A673 (cell line): ENCODE results near the gene PHF1. TPM values are rescaled to one million over a fixed set of nuclear protein-coding genes. Genes with fewer than 3 reads are reported as not detected.

Experiments
- BruUV-seq: library from RNA; stranded (reverse); fragments of 400-500 nt; replicated peaks from 2 replicates; lab custom pipeline; 2021; lab: Mats Ljungman, UMichigan
- CTCF ChIA-PET: fragments of 300-600 bp; sonication (Branson Sonifier 250); formaldehyde crosslinking; loops from one replicate; lab custom pipeline; 2022; ENCODE audit warnings: antibody characterized with exemption; lab: Charles Lee
- POLR2A ChIA-PET: fragments of 300-600 bp; sonication (Branson Sonifier 250); formaldehyde crosslinking; loops from one replicate; lab custom pipeline; 2022; ENCODE audit warnings: antibody characterized with exemption; ENCODE audit not compliant: low non-redundant PET; lab: Charles Lee
- DNase-seq: peaks from one replicate; pipeline ENCODE4 v3.0.0-alpha.2; 2015; ENCODE audit warnings: low spot score
- H3K27ac ChIP-seq: fragments of 200-600 bp; sonication (generic); 2 replicates; pipeline ENCODE4 v1.5.1; 2016; ENCODE audit warnings: mixed run types, low read depth, mild to moderate bottlenecking, mixed read lengths, antibody characterized with exemption, low read length; ENCODE audit not compliant: poor library complexity, severe bottlenecking
- H3K27me3 ChIP-seq: fragments of 200-600 bp; sonication (generic); replicated peaks from 2 replicates; pipeline ENCODE4 v1.6.1; 2017; ENCODE audit warnings: mixed run types, low read depth, mild to moderate bottlenecking, mixed read lengths, antibody characterized with exemption, low read length; ENCODE audit not compliant: insufficient read depth, poor library complexity
- H3K36me3 ChIP-seq: fragments of 200-600 bp; sonication (generic); 2 replicates; pipeline ENCODE4 v1.6.1; 2016; ENCODE audit warnings: mixed run types, mild to moderate bottlenecking, mixed read lengths, antibody characterized with exemption, low read length; ENCODE audit not compliant: insufficient read depth, poor library complexity, severe bottlenecking
- H3K4me1 ChIP-seq: fragments of 200-600 bp; sonication (generic); 2 replicates; pipeline ENCODE4 v1.6.1; 2017; ENCODE audit warnings: mixed run types, mild to moderate bottlenecking, mixed read lengths, antibody characterized with exemption, low read length; ENCODE audit not compliant: insufficient read depth, poor library complexity, severe bottlenecking
- H3K4me3 ChIP-seq: fragments of 200-600 bp; sonication (generic); 2 replicates; pipeline ENCODE4 v1.5.1; 2016; ENCODE audit warnings: low read depth, mixed run types, mild to moderate bottlenecking, mixed read lengths, low read length; ENCODE audit not compliant: poor library complexity, severe bottlenecking
- H3K9me3 ChIP-seq: fragments of 200-600 bp; sonication (generic); 2 replicates; pipeline ENCODE4 v1.6.1; 2016; ENCODE audit warnings: mixed run types, low read depth, mild to moderate bottlenecking, mixed read lengths, antibody characterized with exemption, low read length; ENCODE audit not compliant: poor library complexity, severe bottlenecking
- CTCF ChIP-seq: fragments of 300-800, 200-600 bp; sonication (generic); conservative IDR thresholded peaks from 2 replicates; pipeline ENCODE4 v1.5.1; 2017; ENCODE audit warnings: low read depth, mild to moderate bottlenecking, antibody characterized with exemption, low read length, moderate library complexity, mixed read lengths
- EZH2 ChIP-seq: fragments of 200-600 bp; sonication (generic); IDR thresholded peaks from 2 replicates; pipeline ENCODE4 v1.6.1; 2017; ENCODE audit warnings: borderline replicate concordance, low read depth, mild to moderate bottlenecking, mixed read lengths, antibody characterized with exemption, low read length; ENCODE audit not compliant: poor library complexity, severe bottlenecking
- intact Hi-C: fragments of 100-400 bp; cut with micrococcal nuclease; formaldehyde crosslinking; loops from one replicate; pipeline ENCODE4 v1.10.0; 2022; ENCODE audit not compliant: unreplicated experiment
- total RNA-seq: library from RNA; stranded (reverse); gene quantifications from 2 replicates; pipeline ENCODE4 v1.2.3, GENCODE V29; 2021

The PHF1 gene
- total RNA-seq, 1 experiment from 2014 or later = 53.5 TPM

GRCh38 chr6:33431880-33432541 is 21.2 kb downstream of the PHF1 start:
- CTCF ChIA-PET = interaction anchor here (0.9 kb wide), 1 partner anchor 22 kb away, joined by 3 read pairs; the partner anchor contains the start of gene ZBTB9
- intact Hi-C loops = no loop called here

DNA sequence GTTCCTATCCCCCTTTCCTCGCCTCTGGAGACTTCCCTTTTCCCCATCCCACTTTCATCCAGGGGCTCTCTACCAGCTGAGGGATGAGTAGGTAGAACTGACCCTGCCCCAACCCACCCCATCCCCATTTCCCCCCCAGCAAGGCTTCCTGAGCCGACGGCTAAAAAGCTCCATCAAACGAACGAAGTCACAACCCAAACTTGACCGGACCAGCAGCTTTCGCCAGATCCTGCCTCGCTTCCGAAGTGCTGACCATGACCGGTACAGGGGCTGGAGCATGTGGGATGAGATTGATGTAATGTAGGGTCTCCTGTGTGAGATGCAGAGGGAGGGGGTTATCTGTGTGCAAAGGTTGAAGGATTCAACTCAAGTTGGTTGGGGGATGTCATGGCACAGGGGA is 21.7 kb downstream of the PHF1 start:
- no peaks in the 10 kb centered on the region for H3K9me3 ChIP-seq
- H3K4me3 ChIP-seq = peak overlapping the region; percentile 31
- peaks cover 29% of the 10 kb centered on the region for H3K36me3 ChIP-seq
- H3K4me1 ChIP-seq = peaks cover 53% of the 10 kb centered on the region
- POLR2A ChIA-PET = no interaction called here
- H3K27me3 ChIP-seq = no peaks in the 10 kb centered on the region
- intact Hi-C loops = no loop called here
- CTCF ChIA-PET = interaction anchor here (0.9 kb wide), 1 partner anchor 22 kb away, joined by 3 read pairs; the partner anchor contains the start of gene ZBTB9
- no peak for TF ChIP-seq CTCF
- TF ChIP-seq EZH2 = no peak
- DNase-seq = no peak
- peak overlapping the region; percentile 75 for H3K27ac ChIP-seq
- BruUV-seq = no TSS peak

More at GRCh38 chr6:33431880-33432541, 21.2 kb downstream of the PHF1 start:
- TF ChIP-seq EZH2 (no peak), CTCF (no peak)
- Histone ChIP-seq H3K36me3 (peaks cover 23% of the 10 kb centered on the region), H3K27ac (peak overlapping the region; percentile 75), H3K27me3 (no peaks in the 10 kb centered on the region), H3K4me3 (peak overlapping the region; percentile 31), H3K9me3 (no peaks in the 10 kb centered on the region), H3K4me1 (peaks cover 58% of the 10 kb centered on the region)
- peak; percentile 67 for DNase-seq
- POLR2A ChIA-PET = no interaction called here
- no TSS peak for BruUV-seq

DNA sequence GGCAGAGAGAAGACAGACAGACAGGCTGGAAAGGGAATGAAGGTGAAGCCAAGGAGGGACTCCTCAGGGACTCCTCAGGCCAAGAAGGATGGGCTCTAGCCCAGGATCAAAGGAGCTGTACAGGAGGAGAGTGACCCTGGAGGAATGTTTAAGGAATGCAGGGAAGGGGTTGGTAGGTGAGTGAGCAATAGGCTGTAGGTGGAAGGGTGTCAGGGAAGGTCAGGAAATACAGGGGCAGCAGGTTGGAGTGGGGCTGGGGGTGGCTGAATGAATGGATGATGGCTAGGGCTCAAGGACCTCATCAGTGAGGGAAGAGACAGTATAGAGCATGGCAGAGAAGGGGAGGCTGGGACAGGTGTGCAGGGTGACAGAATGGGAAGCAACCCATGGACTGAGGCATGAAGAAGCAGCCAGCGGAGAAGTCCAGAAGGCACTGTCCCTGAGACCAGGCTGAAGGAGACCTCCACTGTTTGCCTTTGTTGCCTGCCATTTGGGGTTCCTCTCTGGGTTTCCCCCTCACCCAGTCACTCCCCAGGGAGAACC is 22.3 kb downstream of the PHF1 start:
- peaks cover 53% of the 10 kb centered on the region for H3K4me1 ChIP-seq
- DNase-seq = no peak
- H3K27ac ChIP-seq = peak overlapping the region; percentile 75
- no TSS peak for BruUV-seq
- H3K27me3 ChIP-seq = no peaks in the 10 kb centered on the region
- no peak for TF ChIP-seq EZH2
- POLR2A ChIA-PET = interaction anchor here (0.6 kb wide), 1 partner anchor 138 kb away, joined by 3 read pairs; no protein-coding TSS in a partner anchor
- intact Hi-C loops = no loop called here
- CTCF ChIA-PET = no interaction called here
- no peaks in the 10 kb centered on the region for H3K9me3 ChIP-seq
- no peak overlapping the region for H3K4me3 ChIP-seq
- peaks cover 32% of the 10 kb centered on the region for H3K36me3 ChIP-seq
